Endothelial cell of umbilical vein (primary cell): Measurements from ENCODE around the gene CLCN3. TPM values are rescaled to one million over a fixed set of nuclear protein-coding genes. Genes with fewer than 3 reads are reported as not detected.

Experiments
- BruUV-seq: library from RNA; stranded (reverse); fragments of 400-500 nt; replicated peaks from 2 replicates; lab custom pipeline; 2021; lab: Mats Ljungman, UMichigan
- CTCF ChIA-PET: fragments of 300-600, 350-600 bp; sonication (Branson Sonifier 250); formaldehyde crosslinking; loops from one replicate; lab custom pipeline; 2021; ENCODE audit warnings: antibody characterized with exemption, inconsistent platforms; lab: Charles Lee
- POLR2A ChIA-PET: fragments of 300-600, 350-600 bp; sonication (Branson Sonifier 250); formaldehyde crosslinking; loops from one replicate; lab custom pipeline; 2021; ENCODE audit warnings: antibody characterized with exemption, inconsistent platforms; lab: Charles Lee
- DNase-seq: peaks from one replicate; pipeline ENCODE4 v3.0.0-alpha.2; 2011; ENCODE audit warnings: low read depth, low spot score
- FAIRE-seq: peaks from 2 replicates; lab custom pipeline; 2011; peaks lifted over from hg19 to GRCh38; lab: Jason Lieb, UNC
- H2AFZ ChIP-seq: 2 replicates; pipeline ENCODE4 v1.6.0; 2012; ENCODE audit warnings: low read depth, low read length, control low read depth, inconsistent platforms
- H3K27ac ChIP-seq: 2 replicates; pipeline ENCODE4 v1.5.1; 2011; ENCODE audit warnings: low read depth, mild to moderate bottlenecking, control low read depth, low read length, moderate library complexity; ENCODE audit not compliant: insufficient read depth
- H3K27me3 ChIP-seq, 2 experiments: 2 replicates each; pipeline versions ENCODE4 v1.6.0 to v1.6.1; 2011; ENCODE audit warnings: low read length in 2 of 2, mixed read lengths in 1 of 2; ENCODE audit not compliant: control insufficient read depth in 2 of 2, insufficient read depth in 2 of 2
- H3K36me3 ChIP-seq, 2 experiments: 2 replicates in 1 of 2; 3 replicates in 1 of 2; pipeline ENCODE4 v1.5.1; 2011; ENCODE audit warnings: low read length in 2 of 2, mild to moderate bottlenecking in 1 of 2, moderate library complexity in 1 of 2; ENCODE audit not compliant: control insufficient read depth in 2 of 2, insufficient read depth in 2 of 2; ENCODE audit errors: extremely low read depth in 1 of 2
- H3K4me1 ChIP-seq: 3 replicates; pipeline ENCODE4 v1.5.1; 2011; ENCODE audit warnings: mild to moderate bottlenecking, low read length; ENCODE audit not compliant: control insufficient read depth, insufficient read depth; ENCODE audit errors: extremely low read depth
- H3K4me2 ChIP-seq: 2 replicates; pipeline ENCODE4 v1.6.1; 2011; ENCODE audit warnings: low read length, control low read depth, mixed read lengths; ENCODE audit not compliant: insufficient read depth
- H3K4me3 ChIP-seq, 3 experiments: fragments of 200-600 bp in 1 of 3; sonication (generic), shearing (Covaris generic) in 1 of 3; replicated peaks in 1 of 3; 2 replicates each; pipeline ENCODE4 v1.5.1; 2011 to 2016; ENCODE audit warnings: control low read depth in 3 of 3, low read length in 3 of 3, mild to moderate bottlenecking in 2 of 3, inconsistent platforms in 1 of 3, low read depth in 1 of 3, moderate library complexity in 1 of 3; ENCODE audit not compliant: insufficient read depth in 1 of 3
- H3K79me2 ChIP-seq: 2 replicates; pipeline ENCODE4 v1.6.0; 2012; ENCODE audit warnings: low read length, inconsistent platforms; ENCODE audit not compliant: control insufficient read depth, insufficient read depth
- H3K9ac ChIP-seq: replicated peaks from 2 replicates; pipeline ENCODE3; 2011; ENCODE audit warnings: low read length, control low read depth; ENCODE audit not compliant: insufficient read depth; ENCODE audit errors: extremely low read depth
- H3K9me1 ChIP-seq: replicated peaks from 3 replicates; pipeline ENCODE4 v1.6.0; 2011; ENCODE audit warnings: mild to moderate bottlenecking, low read length; ENCODE audit not compliant: control insufficient read depth, insufficient read depth; ENCODE audit errors: extremely low read depth
- H3K9me3 ChIP-seq: replicated peaks from 2 replicates; pipeline ENCODE4 v1.5.1; 2012; ENCODE audit warnings: low read length, inconsistent platforms; ENCODE audit not compliant: control insufficient read depth, insufficient read depth
- H4K20me1 ChIP-seq: replicated peaks from 2 replicates; pipeline ENCODE3; 2011; ENCODE audit warnings: mild to moderate bottlenecking, low read length; ENCODE audit not compliant: control insufficient read depth, insufficient read depth; ENCODE audit errors: extremely low read depth
- EZH2 ChIP-seq: IDR thresholded peaks from 2 replicates; pipeline ENCODE4 v1.6.1; 2012; ENCODE audit warnings: borderline replicate concordance, low read depth, mild to moderate bottlenecking, moderate library complexity, low read length, inconsistent platforms; ENCODE audit not compliant: severe bottlenecking
- FOS ChIP-seq: IDR thresholded peaks from 2 replicates; pipeline ENCODE4 v1.6.1; 2011; ENCODE audit warnings: mild to moderate bottlenecking, low read length, moderate library complexity, borderline replicate concordance; ENCODE audit not compliant: insufficient read depth
- GATA2 ChIP-seq: IDR thresholded peaks from 2 replicates; pipeline ENCODE4 v1.7.0; 2011; ENCODE audit warnings: low read depth, mild to moderate bottlenecking, moderate library complexity, mixed read lengths, low read length; ENCODE audit not compliant: insufficient read length, insufficient read depth
- JUN ChIP-seq: IDR thresholded peaks from 2 replicates; pipeline ENCODE4 v1.6.1; 2011; ENCODE audit warnings: borderline replicate concordance, low read depth; ENCODE audit not compliant: insufficient read length, insufficient read depth
- MYC ChIP-seq: IDR thresholded peaks from one replicate; pipeline ENCODE4 v1.6.1; 2011; ENCODE audit warnings: mild to moderate bottlenecking, low read depth, low read length
- POLR2A ChIP-seq: IDR thresholded peaks from 2 replicates; pipeline ENCODE4 v1.6.1; 2012; ENCODE audit warnings: low read depth, mild to moderate bottlenecking, control low read depth, low read length
- POLR2AphosphoS5 ChIP-seq: IDR thresholded peaks from 2 replicates; pipeline ENCODE4 v1.6.1; 2012; ENCODE audit warnings: low read depth, mild to moderate bottlenecking, control low read depth, low read length, moderate library complexity; ENCODE audit not compliant: insufficient read depth
- dilution Hi-C: fragments of 300-500 bp; cut with MboI; formaldehyde crosslinking; loops from one replicate; pipeline ENCODE4 v1.15.0; 2019; ENCODE audit warnings: low sequenced_read_pairs; ENCODE audit not compliant: extremely low pct_ligation_motif_present
- intact Hi-C: fragments of 100-400 bp; cut with micrococcal nuclease; formaldehyde crosslinking; loops from one replicate; pipeline ENCODE4 v1.10.0; 2022
- polyA plus RNA-seq, 4 experiments: library from polyadenylated mRNA; depleted of rRNA in 3 of 4; stranded (reverse) in 3 of 4; unstranded in 1 of 4; fragments of >200 nt; gene quantifications; 2 replicates each; pipeline versions ENCODE4 v1.2.1 to v1.2.3, GENCODE V29; 2011 to 2012; ENCODE audit warnings: missing spikeins in 1 of 4
- total RNA-seq: library from RNA; stranded (reverse); gene quantifications from 2 replicates; pipeline ENCODE4 v1.2.3, GENCODE V29; 2021
- TF ChIP-seq, protein P1 (sequence below): IDR thresholded peaks from 2 replicates; pipeline ENCODE4 v1.6.1; 2011; ENCODE audit not compliant: insufficient read depth, insufficient read length
- TF ChIP-seq, protein P2 (sequence below), 2 donors: IDR thresholded peaks; 1 replicate in 1 of 2; 2 replicates in 1 of 2; pipeline ENCODE4 v1.5.1; 2011; ENCODE audit warnings: low read length in 2 of 2, mild to moderate bottlenecking in 2 of 2, moderate library complexity in 2 of 2, control low read depth in 1 of 2, inconsistent platforms in 1 of 2, low read depth in 1 of 2; ENCODE audit not compliant: insufficient read depth in 1 of 2; ENCODE audit errors: extremely low read depth in 1 of 2

Gene CLCN3
- total and polyA plus RNA-seq, 2 donors (not counting 3 experiments of a cell fraction or from before 2014, with no cell fraction given) = 16.5 to 51.4 TPM

DNA sequence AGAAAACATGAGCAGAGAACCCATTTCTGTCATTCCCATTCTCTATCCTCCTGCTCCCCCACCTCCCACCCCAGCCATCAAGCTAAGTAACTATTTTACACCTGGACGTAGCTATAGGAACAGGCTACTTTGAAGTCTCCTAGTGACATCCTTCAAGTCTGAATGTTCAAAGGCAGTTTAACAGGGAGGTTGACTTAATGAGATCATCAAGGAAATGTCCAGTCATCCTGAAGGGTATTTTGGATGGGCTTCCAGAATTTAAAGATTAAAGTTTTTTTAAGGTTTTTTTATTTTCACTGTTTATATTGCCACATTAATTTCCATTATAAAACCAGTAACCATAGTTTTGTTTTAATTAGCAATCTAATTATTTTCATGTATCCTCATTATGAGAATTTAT, 96.3 kb downstream of the CLCN3 start:
- H3K9ac ChIP-seq = no peak overlapping the region
- ChIA-PET POLR2A (no interaction called here), CTCF (interaction anchor here (0.5 to 1.3 kb wide), 7 partner anchors 10 to 1636 kb away, joined by 3 to 4 read pairs (median 3); no protein-coding TSS in a partner anchor)
- no peak overlapping the region for H3K4me3 ChIP-seq
- H2AFZ ChIP-seq = no peak overlapping the region
- no peaks in the 10 kb centered on the region for H3K79me2 ChIP-seq
- peak; percentile 87 for FAIRE-seq
- intact Hi-C loops = loop anchor here (5.0 kb wide), 1 partner anchor 54 kb away; no protein-coding TSS in a partner anchor
- H3K27ac ChIP-seq = peak overlapping the region; percentile 11
- no peaks in the 10 kb centered on the region for H3K9me3 ChIP-seq
- H3K27me3 ChIP-seq = no peaks in the 10 kb centered on the region
- H3K36me3 ChIP-seq = peaks cover 0 to 2% of the 10 kb centered on the region in 2 experiments
- DNase-seq = peak; percentile 41
- H3K9me1 ChIP-seq = no peaks in the 10 kb centered on the region
- dilution Hi-C loops = no loop called here
- H3K4me1 ChIP-seq = peaks cover 10% of the 10 kb centered on the region
- H4K20me1 ChIP-seq = no peaks in the 10 kb centered on the region
- TF ChIP-seq FOS (peak; percentile 41), EZH2 (no peak), JUN (peak; percentile 50)
- no peak overlapping the region for H3K4me2 ChIP-seq
- no TSS peak for BruUV-seq

DNA sequence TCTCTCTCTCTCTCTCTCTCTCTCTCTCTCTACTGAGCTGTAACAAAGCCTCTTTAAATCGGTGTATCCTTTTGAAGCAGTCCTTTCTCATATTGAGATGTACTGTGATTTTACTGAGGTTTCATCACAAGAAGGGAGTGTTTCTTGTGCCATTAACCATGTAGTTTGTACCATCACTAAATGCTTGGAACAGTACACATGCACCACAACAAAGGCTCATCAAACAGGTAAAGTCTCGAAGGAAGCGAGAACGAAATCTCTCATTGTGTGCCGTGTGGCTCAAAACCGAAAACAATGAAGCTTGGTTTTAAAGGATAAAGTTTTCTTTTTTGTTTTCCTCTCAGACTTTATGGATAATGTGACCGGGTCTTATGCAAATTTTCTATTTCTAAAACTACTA, 100.2 kb downstream of the CLCN3 start:
- Histone ChIP-seq H4K20me1 (no peaks in the 10 kb centered on the region), H2AFZ (no peak overlapping the region), H3K9ac (no peak overlapping the region), H3K36me3 (no peaks in the 10 kb centered on the region), H3K4me2 (no peak overlapping the region), H3K27ac (no peak overlapping the region), H3K4me3 (no peak overlapping the region), H3K4me1 (peaks cover 10% of the 10 kb centered on the region), H3K79me2 (no peaks in the 10 kb centered on the region), H3K9me1 (no peaks in the 10 kb centered on the region), H3K9me3 (no peaks in the 10 kb centered on the region), H3K27me3 (no peaks in the 10 kb centered on the region)
- intact Hi-C loops = no loop called here
- dilution Hi-C loops = no loop called here
- TSS peak; percentile 48 for BruUV-seq
- TF ChIP-seq EZH2 (no peak), POLR2AphosphoS5 (no peak), POLR2A (no peak), FOS (no peak), MYC (no peak), GATA2 (no peak), JUN (no peak)
- TF ChIP-seq, protein P1, sequence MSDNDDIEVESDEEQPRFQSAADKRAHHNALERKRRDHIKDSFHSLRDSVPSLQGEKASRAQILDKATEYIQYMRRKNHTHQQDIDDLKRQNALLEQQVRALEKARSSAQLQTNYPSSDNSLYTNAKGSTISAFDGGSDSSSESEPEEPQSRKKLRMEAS = no peak
- TF ChIP-seq, protein P2, sequence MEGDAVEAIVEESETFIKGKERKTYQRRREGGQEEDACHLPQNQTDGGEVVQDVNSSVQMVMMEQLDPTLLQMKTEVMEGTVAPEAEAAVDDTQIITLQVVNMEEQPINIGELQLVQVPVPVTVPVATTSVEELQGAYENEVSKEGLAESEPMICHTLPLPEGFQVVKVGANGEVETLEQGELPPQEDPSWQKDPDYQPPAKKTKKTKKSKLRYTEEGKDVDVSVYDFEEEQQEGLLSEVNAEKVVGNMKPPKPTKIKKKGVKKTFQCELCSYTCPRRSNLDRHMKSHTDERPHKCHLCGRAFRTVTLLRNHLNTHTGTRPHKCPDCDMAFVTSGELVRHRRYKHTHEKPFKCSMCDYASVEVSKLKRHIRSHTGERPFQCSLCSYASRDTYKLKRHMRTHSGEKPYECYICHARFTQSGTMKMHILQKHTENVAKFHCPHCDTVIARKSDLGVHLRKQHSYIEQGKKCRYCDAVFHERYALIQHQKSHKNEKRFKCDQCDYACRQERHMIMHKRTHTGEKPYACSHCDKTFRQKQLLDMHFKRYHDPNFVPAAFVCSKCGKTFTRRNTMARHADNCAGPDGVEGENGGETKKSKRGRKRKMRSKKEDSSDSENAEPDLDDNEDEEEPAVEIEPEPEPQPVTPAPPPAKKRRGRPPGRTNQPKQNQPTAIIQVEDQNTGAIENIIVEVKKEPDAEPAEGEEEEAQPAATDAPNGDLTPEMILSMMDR (IDR thresholded peaks at IDR 0.05; ENCODE audit: extremely low read depth in 1 of 2, insufficient read depth in 1 of 2, low read depth in 1 of 2, low read length in 2 of 2) = no peak
- CTCF ChIA-PET = interaction anchor here (1.7 kb wide), 1 partner anchor 108 kb away, joined by 5 read pairs; the partner anchor contains the start of gene NEK1
- FAIRE-seq (no peak), DNase-seq (no peak)
- POLR2A ChIA-PET = no interaction called here
